Spleen (tissue), 11 donors: ENCODE data around the gene CACNA1C. TPM values are rescaled to one million over a fixed set of nuclear protein-coding genes. Genes with fewer than 3 reads are reported as not detected.

Source experiments
- DNase-seq: peaks from one replicate; pipeline ENCODE4 v3.0.0-alpha.2; 2020
- H3K27ac ChIP-seq, 8 donors: fragments of 200-600 bp; sonication (generic) in 7 of 8; 1 replicate in 4 of 8; 2 replicates in 4 of 8; pipeline versions ENCODE4 v1.5.0 to v1.8.0; 2016 to 2021; ENCODE audit warnings: inconsistent platforms in 4 of 8, mild to moderate bottlenecking in 4 of 8, moderate library complexity in 1 of 8
- H3K27me3 ChIP-seq, 7 donors: fragments of 200-600 bp; sonication (generic) in 6 of 7; replicated peaks in 1 of 7; 1 replicate in 4 of 7; 2 replicates in 3 of 7; pipeline versions ENCODE4 v1.5.0 to v1.8.0; 2016 to 2021; ENCODE audit warnings: inconsistent platforms in 3 of 7, mild to moderate bottlenecking in 1 of 7
- H3K36me3 ChIP-seq, 6 donors: fragments of 200-600 bp; sonication (generic) in 5 of 6; 1 replicate in 4 of 6; 2 replicates in 2 of 6; pipeline versions ENCODE4 v1.5.0 to v1.8.0; 2016 to 2021; ENCODE audit warnings: inconsistent platforms in 2 of 6
- H3K4me1 ChIP-seq, 6 donors: fragments of 200-600 bp; sonication (generic) in 5 of 6; 1 replicate in 3 of 6; 2 replicates in 3 of 6; pipeline versions ENCODE4 v1.5.0 to v1.8.0; 2016 to 2021; ENCODE audit warnings: inconsistent platforms in 3 of 6
- H3K4me3 ChIP-seq, 8 donors: fragments of 200-600 bp; sonication (generic) in 7 of 8; 1 replicate in 4 of 8; 2 replicates in 4 of 8; pipeline versions ENCODE4 v1.5.0 to v1.8.0; 2016 to 2021; ENCODE audit warnings: inconsistent platforms in 4 of 8, mild to moderate bottlenecking in 4 of 8, moderate library complexity in 2 of 8
- H3K9me3 ChIP-seq, 8 donors: fragments of 200-600 bp; sonication (generic) in 7 of 8; 1 replicate in 4 of 8; 2 replicates in 4 of 8; pipeline versions ENCODE4 v1.5.0 to v1.8.0; 2016 to 2021; ENCODE audit warnings: inconsistent platforms in 4 of 8
- CTCF ChIP-seq, 11 experiments: fragments of 200-600 bp in 7 of 11; fragments of 450-650 bp in 4 of 11; sonication (generic) in 4 of 11; IDR thresholded peaks in 8 of 11; conservative IDR thresholded peaks in 3 of 11; 1 replicate in 7 of 11; 2 replicates in 4 of 11; pipeline versions ENCODE4 v1.4.0 to v1.8.0; 2016 to 2021; ENCODE audit warnings: antibody characterized with exemption in 11 of 11, inconsistent platforms in 4 of 11, mild to moderate bottlenecking in 1 of 11
- POLR2A ChIP-seq, 3 donors: fragments of 450-650 bp; IDR thresholded peaks; one replicate each; pipeline ENCODE4 v1.5.1; 2017; ENCODE audit warnings: antibody characterized with exemption in 3 of 3, mild to moderate bottlenecking in 1 of 3
- POLR2AphosphoS5 ChIP-seq, 3 donors: sonication (generic); formaldehyde crosslinking; IDR thresholded peaks; one replicate each; pipeline ENCODE4 v1.5.1; 2017; ENCODE audit warnings: antibody characterized with exemption in 3 of 3
- WGBS, 5 donors: extraction: QIAGEN DNeasy Blood & Tissue Kit in 3 of 5; methylation state at CpG; one replicate each; pipeline versions ENCODE4 v1.1.5 to v1.1.7; 2013 to 2018; 5-methylcytosine and 5-hydroxymethylcytosine counted together
- intact Hi-C: fragments of 100-400 bp; cut with DNase I; formaldehyde crosslinking; loops from one replicate; pipeline ENCODE4 v1.15.0; 2023; ENCODE audit warnings: low total_unique reads
- polyA plus RNA-seq, 3 donors: library from polyadenylated mRNA; stranded (reverse); fragments of 200-250 nt; gene quantifications; one replicate each; pipeline ENCODE4 v1.2.1, GENCODE V29; 2013
- total RNA-seq, 7 donors: library from RNA; depleted of rRNA in 3 of 7; stranded (reverse); fragments of >200 nt in 3 of 7; fragmentation: NEBNext Ultra II Directional in 4 of 7; extraction: Animal tissue kit (Norgen Biotek cat#: 25700) in 4 of 7; gene quantifications; one replicate each; pipeline versions ENCODE4 v1.1.0 to v1.2.1, GENCODE V29; 2016 to 2021
- donor health status: healthy with polysubstance abuse.
- donor health status: DM: no; HTN: no; CAD: no; lungs with moderate emphysema.
- donor health status: DM: no; HTN: no; CAD: no.
- donor health status: Bipolar disorder and iron deficiency.
- donor health status: healthy.
- donor health status: DM: no; HTN: no; CAD: no.
- donor health status: DM: yes; HTN: yes; CAD: no.

The CACNA1C gene
- total and polyA plus RNA-seq, 10 donors = 0.67 to 27.6 (median 18.4) TPM

- H3K27me3 ChIP-seq = peaks cover 0 to 16% (median 0%) of the 10 kb centered on the region in 7 donors
- no peak overlapping the region for H3K4me3 ChIP-seq
- peaks cover 0 to 13% (median 7%) of the 10 kb centered on the region in 6 donors for H3K4me1 ChIP-seq
- TF ChIP-seq POLR2AphosphoS5 (IDR thresholded peaks at IDR 0.05) = no peak
- no peak for TF ChIP-seq CTCF (IDR thresholded peaks at IDR 0.05 in 8 of 11, conservative IDR thresholded peaks at IDR 0.05 in 3 of 11)
- TF ChIP-seq POLR2A (IDR thresholded peaks at IDR 0.05) = no peak
- 73 to 98% (median 92%) methylated on average over 3 of the region's 3 CpGs for WGBS, 5 donors
- no peaks in the 10 kb centered on the region for H3K9me3 ChIP-seq
- no peak for DNase-seq
- H3K27ac ChIP-seq = no peak overlapping the region
- intact Hi-C loops = no loop called here
- no peaks in the 10 kb centered on the region for H3K36me3 ChIP-seq
These were observed 275.9 kb downstream of the CACNA1C start for GRCh38 chr12:2328661-2329060.

GRCh38 chr12:2329661-2330210 lies 276.9 kb downstream of the CACNA1C start:
- Histone ChIP-seq H3K27ac (peak overlapping the region in 1 of 8 donors; percentile 30), H3K4me1 (peaks cover 0 to 8% (median 4%) of the 10 kb centered on the region in 6 donors), H3K9me3 (no peaks in the 10 kb centered on the region), H3K4me3 (no peak overlapping the region), H3K27me3 (peaks cover 0 to 6% (median 0%) of the 10 kb centered on the region in 7 donors), H3K36me3 (no peaks in the 10 kb centered on the region)
- no peak for DNase-seq
- intact Hi-C loops = no loop called here
- WGBS, 5 donors = 51 to 75% (median 71%) methylated on average over 7 of the region's 7 CpGs
- TF ChIP-seq POLR2A (IDR thresholded peaks at IDR 0.05) (no peak), POLR2AphosphoS5 (IDR thresholded peaks at IDR 0.05) (no peak), CTCF (IDR thresholded peaks at IDR 0.05 in 8 of 11, conservative IDR thresholded peaks at IDR 0.05 in 3 of 11) (no peak)

GRCh38 chr12:2332236-2332635 lies 279.4 kb downstream of the CACNA1C start:
- H3K27ac ChIP-seq = no peak overlapping the region
- no peaks in the 10 kb centered on the region for H3K27me3 ChIP-seq
- H3K4me3 ChIP-seq = no peak overlapping the region
- no peak for DNase-seq
- no peaks in the 10 kb centered on the region for H3K36me3 ChIP-seq
- TF ChIP-seq POLR2AphosphoS5 (IDR thresholded peaks at IDR 0.05) (no peak), CTCF (IDR thresholded peaks at IDR 0.05 in 8 of 11, conservative IDR thresholded peaks at IDR 0.05 in 3 of 11) (no peak), POLR2A (IDR thresholded peaks at IDR 0.05) (no peak)
- 67 to 80% (median 69%) methylated on average over 1 of the region's 1 CpG for WGBS, 5 donors
- H3K4me1 ChIP-seq = peaks cover 4 to 30% (median 9%) of the 10 kb centered on the region in 6 donors
- no peaks in the 10 kb centered on the region for H3K9me3 ChIP-seq
- intact Hi-C loops = no loop called here

- no peak overlapping the region for H3K4me3 ChIP-seq
- no peaks in the 10 kb centered on the region for H3K9me3 ChIP-seq
- H3K36me3 ChIP-seq = no peaks in the 10 kb centered on the region
- no peaks in the 10 kb centered on the region for H3K27me3 ChIP-seq
- TF ChIP-seq POLR2AphosphoS5 (IDR thresholded peaks at IDR 0.05) (no peak), POLR2A (IDR thresholded peaks at IDR 0.05) (no peak), CTCF (IDR thresholded peaks at IDR 0.05 in 8 of 11, conservative IDR thresholded peaks at IDR 0.05 in 3 of 11) (no peak)
- WGBS, 5 donors = 72 to 88% (median 81%) methylated on average over 7 of the region's 7 CpGs
- peaks cover 4 to 33% (median 9%) of the 10 kb centered on the region in 6 donors for H3K4me1 ChIP-seq
- no peak for DNase-seq
- H3K27ac ChIP-seq = no peak overlapping the region
- intact Hi-C loops = no loop called here
These were observed 280.2 kb downstream of the CACNA1C start for GRCh38 chr12:2332947-2333346.
